Measurements from ENCODE around the gene SCYGR6. TPM values are rescaled to one million over a fixed set of nuclear protein-coding genes. Genes with fewer than 3 reads are reported as not detected.
A peak's percentile ranks its signal among the peaks of the same experiment; 100 is the strongest.
"Not testable (repeated sequence)": the region's sequence is repeated elsewhere in the genome, so short reads cannot be mapped to it uniquely, and the experiment has no call there.

Gene SCYGR6
- total RNA-seq, 1 donor from 2014 or later, result not detected

DNA sequence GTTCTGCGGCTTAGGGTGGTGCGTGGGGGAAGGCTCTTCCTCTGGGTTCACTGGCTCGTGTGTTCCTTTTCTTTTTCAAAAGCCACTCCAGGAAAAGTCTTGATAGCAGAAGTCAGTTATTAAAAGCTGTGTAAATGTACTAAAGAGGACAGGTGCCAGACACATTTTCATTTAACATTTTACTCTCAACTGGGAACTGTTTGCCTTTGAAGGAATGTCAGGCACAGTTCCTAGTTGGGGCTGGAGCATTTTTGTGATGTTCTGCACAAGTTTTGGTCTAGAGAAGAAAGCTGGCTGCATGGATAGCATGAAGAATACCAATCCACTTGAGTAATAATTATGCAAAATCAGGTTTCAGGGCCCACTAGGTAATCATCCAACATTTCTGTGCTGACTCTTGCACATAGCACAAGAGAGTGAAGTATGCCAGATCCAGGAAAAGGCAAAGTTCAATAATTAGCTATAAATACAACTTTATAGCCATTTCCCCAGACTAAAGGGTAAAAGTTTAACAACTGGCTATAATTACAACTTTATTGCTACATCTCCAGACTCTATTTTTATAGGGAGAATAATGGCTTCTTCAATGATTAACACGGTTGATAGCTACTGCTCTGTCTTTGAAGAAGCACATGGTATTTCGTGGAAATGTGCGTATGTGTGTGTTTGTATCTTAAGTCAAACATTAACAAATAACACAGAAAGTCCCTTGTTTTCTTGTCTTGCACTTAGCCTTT lies 37.4 kb upstream of the SCYGR6 start:
- no peak overlapping the region for H3K4me2 ChIP-seq
- H2AFZ ChIP-seq (replicated peaks), result no peak overlapping the region
- DNase-seq (ENCODE audit: low spot score), result no peak
- Mint-ChIP-seq H3K9me3 (no peaks in the 10 kb centered on the region), H3K36me3 (no peaks in the 10 kb centered on the region), H3K27ac (no peak overlapping the region), H3K27me3 (ENCODE audit: insufficient read depth, low read depth) (no peaks in the 10 kb centered on the region), H3K4me3 (no peak overlapping the region), H3K4me1 (peaks cover 8% of the 10 kb centered on the region)
- H3K27me3 ChIP-seq, result no peaks in the 10 kb centered on the region
- H3F3A ChIP-seq (ENCODE audit: low read depth), result peaks cover 8% of the 10 kb centered on the region
- no peaks in the 10 kb centered on the region for H3K79me2 ChIP-seq (ENCODE audit: low read depth)
- H3K4me3 ChIP-seq, result no peak overlapping the region
- H3K27ac ChIP-seq, result no peak overlapping the region
- H3K36me3 ChIP-seq, result no peaks in the 10 kb centered on the region
- no peaks in the 10 kb centered on the region for H3K9me3 ChIP-seq (ENCODE audit: low read depth)
- H3K9ac ChIP-seq, result no peak overlapping the region
- TF ChIP-seq EZH2 (IDR thresholded peaks at IDR 0.05) (no peak), EZH2phosphoT487 (IDR thresholded peaks at IDR 0.05) (no peak)
- TF ChIP-seq, protein P1, sequence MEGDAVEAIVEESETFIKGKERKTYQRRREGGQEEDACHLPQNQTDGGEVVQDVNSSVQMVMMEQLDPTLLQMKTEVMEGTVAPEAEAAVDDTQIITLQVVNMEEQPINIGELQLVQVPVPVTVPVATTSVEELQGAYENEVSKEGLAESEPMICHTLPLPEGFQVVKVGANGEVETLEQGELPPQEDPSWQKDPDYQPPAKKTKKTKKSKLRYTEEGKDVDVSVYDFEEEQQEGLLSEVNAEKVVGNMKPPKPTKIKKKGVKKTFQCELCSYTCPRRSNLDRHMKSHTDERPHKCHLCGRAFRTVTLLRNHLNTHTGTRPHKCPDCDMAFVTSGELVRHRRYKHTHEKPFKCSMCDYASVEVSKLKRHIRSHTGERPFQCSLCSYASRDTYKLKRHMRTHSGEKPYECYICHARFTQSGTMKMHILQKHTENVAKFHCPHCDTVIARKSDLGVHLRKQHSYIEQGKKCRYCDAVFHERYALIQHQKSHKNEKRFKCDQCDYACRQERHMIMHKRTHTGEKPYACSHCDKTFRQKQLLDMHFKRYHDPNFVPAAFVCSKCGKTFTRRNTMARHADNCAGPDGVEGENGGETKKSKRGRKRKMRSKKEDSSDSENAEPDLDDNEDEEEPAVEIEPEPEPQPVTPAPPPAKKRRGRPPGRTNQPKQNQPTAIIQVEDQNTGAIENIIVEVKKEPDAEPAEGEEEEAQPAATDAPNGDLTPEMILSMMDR (IDR thresholded peaks at IDR 0.05), result no peak
- H3K4me1 ChIP-seq, result peaks cover 5% of the 10 kb centered on the region
- no peaks in the 10 kb centered on the region for H4K20me1 ChIP-seq (ENCODE audit: low read depth)

DNA sequence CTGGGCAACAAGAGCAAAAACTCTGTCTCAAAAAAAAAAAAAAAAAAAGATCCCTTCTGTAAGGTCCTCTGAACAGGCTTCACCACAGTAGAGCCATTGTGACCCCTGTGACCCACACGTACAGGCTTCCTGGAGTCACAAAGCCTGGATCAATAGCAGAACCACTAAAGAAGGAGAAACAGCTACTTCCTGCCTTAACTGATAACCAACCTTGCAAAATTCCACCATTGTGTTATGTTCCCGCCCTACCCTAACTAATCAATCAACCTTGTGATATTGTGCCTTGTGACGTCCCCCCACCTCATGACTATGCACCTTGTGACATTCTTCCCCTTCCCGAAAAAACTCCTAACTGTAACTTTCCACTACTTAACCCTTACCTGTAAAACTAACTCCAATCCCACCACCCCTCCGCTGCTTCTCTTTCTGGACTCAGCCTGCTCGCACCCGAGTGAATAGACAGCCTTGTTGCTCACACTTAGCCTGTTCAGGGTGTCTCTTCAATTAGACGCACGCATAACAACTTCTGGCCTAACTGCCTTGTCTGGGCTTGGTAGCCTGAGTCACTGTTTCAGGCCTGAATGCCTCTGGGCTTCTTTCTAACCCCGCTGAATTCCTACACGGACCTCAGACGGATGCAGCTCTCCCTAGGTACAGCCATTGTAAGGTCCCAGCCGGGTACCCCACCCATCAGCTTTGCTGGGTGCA lies 35.0 kb upstream of the SCYGR6 start:
- no peak overlapping the region for H3K4me2 ChIP-seq

DNA sequence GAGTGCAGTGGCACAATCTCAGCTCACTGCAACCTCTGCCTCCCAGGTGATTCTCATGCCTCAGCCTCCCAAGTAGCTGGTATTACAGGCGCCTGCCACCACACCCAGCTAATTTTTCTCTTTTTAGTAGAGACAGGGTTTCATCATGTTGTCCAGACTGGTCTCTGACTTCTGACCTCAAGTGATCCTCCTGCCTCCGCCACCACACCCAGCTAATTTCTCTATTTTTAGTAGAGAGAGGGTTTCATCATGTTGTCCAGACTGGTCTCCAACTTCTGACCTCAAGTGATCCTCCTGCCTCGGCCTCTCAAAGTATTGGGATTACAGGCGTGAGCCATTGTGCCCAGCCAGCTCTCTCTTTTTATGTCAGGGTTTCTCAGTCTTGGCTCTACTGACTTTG lies 31.7 kb upstream of the SCYGR6 start:
- H3K79me2 ChIP-seq (ENCODE audit: low read depth); H3K36me3 Mint-ChIP-seq; H3K9ac ChIP-seq; H3K27ac ChIP-seq; H3K4me3 ChIP-seq; H3K27me3 ChIP-seq; H3K4me1 ChIP-seq; H3F3A ChIP-seq (ENCODE audit: low read depth); H3K9me3 ChIP-seq (ENCODE audit: low read depth); H2AFZ ChIP-seq (replicated peaks); H3K4me1 Mint-ChIP-seq; H3K9me3 Mint-ChIP-seq; H3K27me3 Mint-ChIP-seq (ENCODE audit: insufficient read depth, low read depth); H3K4me2 ChIP-seq; DNase-seq (ENCODE audit: low spot score); H3K36me3 ChIP-seq; H3K27ac Mint-ChIP-seq; H3K4me3 Mint-ChIP-seq; H4K20me1 ChIP-seq (ENCODE audit: low read depth): not testable (repeated sequence)

More for the DNA sequence above, 35.0 kb upstream of the SCYGR6 start:
- no peaks in the 10 kb centered on the region for H3K27me3 Mint-ChIP-seq (ENCODE audit: insufficient read depth, low read depth)
- Histone ChIP-seq H4K20me1 (ENCODE audit: low read depth) (no peaks in the 10 kb centered on the region), H3F3A (ENCODE audit: low read depth) (peaks cover 9% of the 10 kb centered on the region), H3K4me3 (no peak overlapping the region), H3K79me2 (ENCODE audit: low read depth) (no peaks in the 10 kb centered on the region), H2AFZ (replicated peaks) (peak overlapping the region; percentile 55), H3K4me1 (peaks cover 5% of the 10 kb centered on the region), H3K27ac (no peak overlapping the region), H3K9me3 (ENCODE audit: low read depth) (no peaks in the 10 kb centered on the region), H3K27me3 (no peaks in the 10 kb centered on the region), H3K9ac (no peak overlapping the region), H3K36me3 (no peaks in the 10 kb centered on the region)
- H3K36me3 Mint-ChIP-seq, result no peaks in the 10 kb centered on the region
- peak overlapping the region; percentile 1 for H3K4me3 Mint-ChIP-seq
- peaks cover 7% of the 10 kb centered on the region for H3K4me1 Mint-ChIP-seq
- H3K27ac Mint-ChIP-seq, result no peak overlapping the region
- TF ChIP-seq EZH2phosphoT487 (IDR thresholded peaks at IDR 0.05) (no peak), EZH2 (IDR thresholded peaks at IDR 0.05) (no peak)
- TF ChIP-seq, protein P1 (IDR thresholded peaks at IDR 0.05), result no peak
- peak; percentile 29 for DNase-seq (ENCODE audit: low spot score)
- H3K9me3 Mint-ChIP-seq, result no peaks in the 10 kb centered on the region

DNA sequence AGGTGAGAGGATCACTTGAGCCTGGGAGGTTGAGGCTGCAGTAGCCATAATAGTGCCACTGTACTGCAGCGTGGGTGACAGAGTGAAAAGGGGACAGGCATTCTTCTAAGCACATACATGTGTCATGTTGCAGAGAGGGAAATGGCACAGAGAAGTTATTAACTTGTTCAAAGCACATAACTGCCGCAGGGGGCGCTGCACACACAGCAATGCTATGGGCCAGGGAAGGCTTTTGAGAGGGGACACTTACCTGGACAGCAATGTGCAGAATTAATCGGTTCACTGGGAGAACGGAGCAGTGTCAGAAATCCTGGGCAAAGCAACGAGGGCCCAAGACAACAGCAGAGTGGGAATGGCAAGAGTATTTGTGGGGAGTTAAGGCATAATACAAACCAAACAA lies 23.5 kb upstream of the SCYGR6 start:
- Mint-ChIP-seq H3K4me1 (peaks cover 1% of the 10 kb centered on the region), H3K36me3 (no peaks in the 10 kb centered on the region), H3K27ac (no peak overlapping the region), H3K27me3 (ENCODE audit: insufficient read depth, low read depth) (no peaks in the 10 kb centered on the region), H3K4me3 (no peak overlapping the region), H3K9me3 (no peaks in the 10 kb centered on the region)
- Histone ChIP-seq H3K27ac (no peak overlapping the region), H2AFZ (replicated peaks) (peak overlapping the region; percentile 68), H3K4me3 (no peak overlapping the region), H3K9ac (no peak overlapping the region), H3K9me3 (ENCODE audit: low read depth) (no peaks in the 10 kb centered on the region), H3K27me3 (no peaks in the 10 kb centered on the region), H3K79me2 (ENCODE audit: low read depth) (no peaks in the 10 kb centered on the region), H3K4me1 (no peaks in the 10 kb centered on the region), H3F3A (ENCODE audit: low read depth) (no peaks in the 10 kb centered on the region), H3K36me3 (no peaks in the 10 kb centered on the region), H4K20me1 (ENCODE audit: low read depth) (no peaks in the 10 kb centered on the region), H3K4me2 (no peak overlapping the region)
- no peak for TF ChIP-seq EZH2 (IDR thresholded peaks at IDR 0.05)
- TF ChIP-seq, protein P1 (IDR thresholded peaks at IDR 0.05), result peak; percentile 78
- peak; percentile 76 for DNase-seq (ENCODE audit: low spot score)

Data from neural progenitor cell (in vitro differentiated cells).